ENCODE data around the gene ASB3. TPM values are rescaled to one million over a fixed set of nuclear protein-coding genes. Genes with fewer than 3 reads are reported as not detected.

ASB3 gene
- total and polyA plus RNA-seq, 2 donors (not counting 3 experiments of a cell fraction or from before 2014, with no cell fraction given) = 20.3 to 20.5 TPM

- H4K20me1 ChIP-seq (replicated peaks; ENCODE audit: control insufficient read depth, extremely low read depth, insufficient read depth, low read length) = no peaks in the 10 kb centered on the region
- no peaks in the 10 kb centered on the region for H3K9me1 ChIP-seq (replicated peaks; ENCODE audit: control insufficient read depth, extremely low read depth, insufficient read depth, low read length)
- DNase-seq (ENCODE audit: low read depth, low spot score) = no peak
- dilution Hi-C loops (cut with MboI; ENCODE audit: extremely low pct_ligation_motif_present, low sequenced_read_pairs) = no loop called here
- no peak overlapping the region for H2AFZ ChIP-seq (ENCODE audit: low read depth, low read length)
- H3K4me3 ChIP-seq (replicated peaks in 1 of 3; ENCODE audit: insufficient read depth in 1 of 3, low read depth in 1 of 3, low read length in 3 of 3) = no peak overlapping the region
- no peaks in the 10 kb centered on the region for H3K79me2 ChIP-seq (ENCODE audit: control insufficient read depth, insufficient read depth, low read length)
- no peak overlapping the region for H3K27ac ChIP-seq (ENCODE audit: insufficient read depth, low read depth, low read length)
- FAIRE-seq = no peak
- no peaks in the 10 kb centered on the region for H3K36me3 ChIP-seq (ENCODE audit: control insufficient read depth in 2 of 2, extremely low read depth in 1 of 2, insufficient read depth in 2 of 2, low read length in 2 of 2)
- H3K4me1 ChIP-seq (ENCODE audit: control insufficient read depth, extremely low read depth, insufficient read depth, low read length) = peaks cover 3% of the 10 kb centered on the region
- H3K27me3 ChIP-seq (ENCODE audit: control insufficient read depth in 2 of 2, insufficient read depth in 2 of 2, low read length in 2 of 2) = no peaks in the 10 kb centered on the region
- POLR2A ChIA-PET = no interaction called here
- no TSS peak for BruUV-seq (replicated peaks)
- TF ChIP-seq MAX (IDR thresholded peaks at IDR 0.05; ENCODE audit: insufficient read depth, insufficient read length) = no peak
- no peak overlapping the region for H3K9ac ChIP-seq (replicated peaks; ENCODE audit: extremely low read depth, insufficient read depth, low read length)
- intact Hi-C loops (cut with micrococcal nuclease) = no loop called here
- H3K9me3 ChIP-seq (replicated peaks; ENCODE audit: control insufficient read depth, insufficient read depth, low read length) = no peaks in the 10 kb centered on the region
- no peak overlapping the region for H3K4me2 ChIP-seq (ENCODE audit: insufficient read depth, low read length)
- CTCF ChIA-PET = no interaction called here
Observed at GRCh38 chr2:53750041-53750768, 36.5 kb downstream of the ASB3 start.

DNA sequence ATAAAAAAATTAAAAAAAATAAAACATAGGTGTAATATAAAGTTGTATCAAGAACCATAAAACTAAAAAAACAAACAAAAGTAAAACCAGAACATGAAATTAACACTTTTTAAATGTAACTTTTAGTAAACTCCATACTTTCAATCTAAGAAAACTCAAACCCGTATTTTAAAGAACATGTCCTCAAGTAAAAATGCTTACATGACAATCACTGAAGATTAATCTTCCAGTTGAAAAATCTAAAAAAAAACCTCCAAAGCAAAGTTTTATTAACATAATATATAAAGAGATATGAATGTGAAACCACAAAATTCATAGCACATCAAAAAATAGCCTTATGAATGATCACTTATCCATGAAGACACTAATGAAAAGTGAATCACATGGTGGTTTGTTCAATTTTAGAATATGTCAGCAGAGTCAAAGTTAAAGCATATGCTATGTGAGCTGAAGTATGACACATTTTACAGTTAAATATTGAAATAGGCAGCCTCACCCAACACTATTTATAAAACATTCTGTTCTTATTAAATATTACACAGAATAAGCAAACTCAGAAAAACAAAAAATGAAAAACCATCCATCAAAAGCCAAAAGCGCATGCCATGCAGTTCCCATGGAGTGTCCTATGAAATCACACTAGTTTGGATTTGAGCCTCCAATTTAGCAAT, 42.2 kb downstream of the ASB3 start:
- H3K9me3 ChIP-seq (replicated peaks; ENCODE audit: control insufficient read depth, insufficient read depth, low read length) = no peaks in the 10 kb centered on the region
- H2AFZ ChIP-seq (ENCODE audit: low read depth, low read length) = no peak overlapping the region
- no peak for DNase-seq (ENCODE audit: low read depth, low spot score)
- peaks cover 2% of the 10 kb centered on the region for H3K79me2 ChIP-seq (ENCODE audit: control insufficient read depth, insufficient read depth, low read length)
- POLR2A ChIA-PET = no interaction called here
- no peaks in the 10 kb centered on the region for H3K27me3 ChIP-seq (ENCODE audit: control insufficient read depth in 2 of 2, insufficient read depth in 2 of 2, low read length in 2 of 2)
- H3K4me2 ChIP-seq (ENCODE audit: insufficient read depth, low read length) = no peak overlapping the region
- dilution Hi-C loops (cut with MboI; ENCODE audit: extremely low pct_ligation_motif_present, low sequenced_read_pairs) = no loop called here
- no peaks in the 10 kb centered on the region for H4K20me1 ChIP-seq (replicated peaks; ENCODE audit: control insufficient read depth, extremely low read depth, insufficient read depth, low read length)
- intact Hi-C loops (cut with micrococcal nuclease) = no loop called here
- TF ChIP-seq GATA2 (IDR thresholded peaks at IDR 0.05; ENCODE audit: insufficient read depth, insufficient read length, low read depth, low read length) (no peak), MAX (IDR thresholded peaks at IDR 0.05; ENCODE audit: insufficient read depth, insufficient read length) (no peak), MYC (IDR thresholded peaks at IDR 0.05; ENCODE audit: low read depth, low read length) (no peak), EZH2 (IDR thresholded peaks at IDR 0.05; ENCODE audit: borderline replicate concordance, low read depth, low read length, severe bottlenecking) (no peak), JUN (IDR thresholded peaks at IDR 0.05; ENCODE audit: borderline replicate concordance, insufficient read depth, insufficient read length, low read depth) (no peak), POLR2AphosphoS5 (IDR thresholded peaks at IDR 0.05; ENCODE audit: insufficient read depth, low read depth, low read length) (no peak), POLR2A (IDR thresholded peaks at IDR 0.05; ENCODE audit: low read depth, low read length) (no peak), CTCF (IDR thresholded peaks at IDR 0.05; ENCODE audit: extremely low read depth in 1 of 2, insufficient read depth in 1 of 2, low read depth in 1 of 2, low read length in 2 of 2) (no peak), FOS (IDR thresholded peaks at IDR 0.05; ENCODE audit: borderline replicate concordance, insufficient read depth, low read length) (no peak)
- CTCF ChIA-PET = interaction anchor here (0.9 to 1.6 kb wide), 2 partner anchors 23 to 27 kb away, joined by 5 to 6 read pairs; partner anchors contain the start of gene CHAC2
- no peak for FAIRE-seq
- H3K9ac ChIP-seq (replicated peaks; ENCODE audit: extremely low read depth, insufficient read depth, low read length) = no peak overlapping the region
- no peak overlapping the region for H3K27ac ChIP-seq (ENCODE audit: insufficient read depth, low read depth, low read length)
- no peaks in the 10 kb centered on the region for H3K36me3 ChIP-seq (ENCODE audit: control insufficient read depth in 2 of 2, extremely low read depth in 1 of 2, insufficient read depth in 2 of 2, low read length in 2 of 2)
- BruUV-seq (replicated peaks) = no TSS peak
- peaks cover 13% of the 10 kb centered on the region for H3K4me1 ChIP-seq (ENCODE audit: control insufficient read depth, extremely low read depth, insufficient read depth, low read length)
- no peaks in the 10 kb centered on the region for H3K9me1 ChIP-seq (replicated peaks; ENCODE audit: control insufficient read depth, extremely low read depth, insufficient read depth, low read length)
- no peak overlapping the region for H3K4me3 ChIP-seq (replicated peaks in 1 of 3; ENCODE audit: insufficient read depth in 1 of 3, low read depth in 1 of 3, low read length in 3 of 3)

All from endothelial cell of umbilical vein (primary cell).